HK-2 (cell line): ENCODE data around the gene MGLL.

Experiments used
- DNase-seq: peaks from one replicate; pipeline ENCODE4 v3.0.0-alpha.2; 2018; ENCODE audit not compliant: unreplicated experiment

Gene MGLL

GRCh38 chr3:127723011-127723567 is 99.2 kb downstream of the MGLL start:
- DNase-seq = no peak

GRCh38 chr3:127722091-127722784 is 100.1 kb downstream of the MGLL start:
- no peak for DNase-seq

DNA sequence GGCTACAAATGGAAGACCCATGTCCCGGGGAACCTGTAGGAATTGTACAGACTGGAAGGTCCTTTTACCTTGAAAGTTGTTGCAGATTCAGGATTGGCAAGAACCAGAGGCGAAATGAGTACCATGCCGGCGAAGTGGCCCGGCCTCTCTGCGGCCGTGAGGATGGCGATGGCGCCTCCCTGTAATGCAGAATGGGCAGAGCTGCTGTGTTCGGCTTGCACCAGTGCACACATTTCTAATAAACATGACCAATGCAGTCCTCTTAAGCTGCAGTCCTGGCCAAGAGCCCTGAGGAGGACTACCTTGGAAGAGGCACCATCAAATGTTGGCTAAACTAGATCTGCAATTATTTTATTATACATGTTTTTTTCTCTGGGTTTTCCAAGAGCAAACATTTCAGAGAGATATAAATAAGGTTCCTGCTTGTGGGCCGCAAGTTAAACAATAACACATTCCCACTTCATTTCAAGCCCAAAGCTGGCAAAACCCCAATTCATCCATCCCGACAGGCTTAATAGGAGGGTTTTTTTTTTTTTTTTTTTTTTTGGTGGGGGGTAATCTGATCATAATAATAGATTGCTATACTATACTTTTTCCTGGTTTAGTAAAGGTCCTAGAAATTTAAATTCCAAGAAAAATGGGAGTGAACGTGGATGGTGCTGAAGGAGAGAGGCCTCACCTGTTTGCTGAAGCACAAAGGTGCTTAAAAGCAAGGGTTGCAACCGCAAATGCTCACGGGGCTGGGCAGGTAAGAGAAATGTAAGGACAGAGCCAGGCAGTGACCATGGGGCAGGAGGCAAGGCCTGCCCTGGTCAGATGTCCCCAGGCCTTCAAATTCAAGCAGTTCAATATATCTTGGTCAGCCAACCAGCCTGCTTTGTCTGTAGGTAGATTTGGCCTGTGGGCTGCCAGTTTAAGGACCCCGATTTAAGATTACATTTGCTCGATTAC is 101.1 kb downstream of the MGLL start:
- DNase-seq = no peak

DNA sequence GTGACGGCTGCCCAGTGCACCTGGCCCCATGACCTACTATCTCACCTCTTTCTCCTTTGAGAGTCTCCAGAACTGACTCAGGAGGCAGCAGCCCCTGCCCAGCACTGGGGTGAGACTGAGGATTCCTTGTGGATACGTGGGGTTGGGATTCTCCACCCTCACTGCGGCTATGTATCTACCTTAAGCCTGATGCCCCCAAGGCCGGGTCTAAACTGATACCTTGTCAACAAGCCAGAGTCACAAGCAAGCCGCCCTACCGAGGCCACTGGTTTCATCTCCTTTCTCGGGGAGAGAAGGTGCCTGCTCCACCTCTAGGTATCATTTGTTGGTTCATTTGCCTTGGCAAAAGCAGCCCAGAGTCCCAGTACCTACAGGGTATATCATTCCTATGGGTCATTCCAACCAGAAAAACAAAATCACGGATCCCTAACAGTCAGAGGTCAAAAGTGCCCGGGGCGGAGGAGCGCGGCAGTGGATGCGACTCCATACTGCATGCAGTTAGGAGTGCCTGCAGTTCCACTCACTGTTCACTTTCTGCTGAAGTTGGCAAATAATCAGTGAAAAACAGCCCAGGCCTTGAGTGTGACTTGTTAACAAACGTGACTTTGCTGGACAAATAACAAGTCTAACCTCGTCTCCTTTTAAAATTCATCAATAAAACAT is 102.0 kb downstream of the MGLL start:
- DNase-seq = no peak

DNA sequence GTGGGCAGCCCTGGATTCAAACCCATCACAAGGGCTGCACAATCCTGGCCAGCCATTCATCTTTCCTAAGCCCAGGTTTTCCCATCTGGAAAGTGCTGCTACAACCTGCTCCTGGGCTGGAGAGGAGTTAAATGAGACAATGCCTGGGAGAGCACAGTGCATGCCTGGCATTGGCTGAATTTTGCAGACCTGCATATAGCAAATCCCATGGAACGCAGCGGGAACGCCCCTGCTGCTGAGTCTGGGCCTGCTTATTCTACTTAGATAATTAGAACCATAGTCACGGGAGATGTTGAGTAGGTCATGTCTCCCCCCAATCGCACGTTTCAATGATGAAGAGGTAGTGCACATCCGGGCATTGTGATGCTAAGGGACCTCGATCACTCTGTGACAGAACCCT is 102.9 kb downstream of the MGLL start:
- DNase-seq = no peak

GRCh38 chr3:127718916-127719290 is 103.4 kb downstream of the MGLL start:
- no peak for DNase-seq

GRCh38 chr3:127718245-127718915 is 103.9 kb downstream of the MGLL start:
- DNase-seq = no peak

DNA sequence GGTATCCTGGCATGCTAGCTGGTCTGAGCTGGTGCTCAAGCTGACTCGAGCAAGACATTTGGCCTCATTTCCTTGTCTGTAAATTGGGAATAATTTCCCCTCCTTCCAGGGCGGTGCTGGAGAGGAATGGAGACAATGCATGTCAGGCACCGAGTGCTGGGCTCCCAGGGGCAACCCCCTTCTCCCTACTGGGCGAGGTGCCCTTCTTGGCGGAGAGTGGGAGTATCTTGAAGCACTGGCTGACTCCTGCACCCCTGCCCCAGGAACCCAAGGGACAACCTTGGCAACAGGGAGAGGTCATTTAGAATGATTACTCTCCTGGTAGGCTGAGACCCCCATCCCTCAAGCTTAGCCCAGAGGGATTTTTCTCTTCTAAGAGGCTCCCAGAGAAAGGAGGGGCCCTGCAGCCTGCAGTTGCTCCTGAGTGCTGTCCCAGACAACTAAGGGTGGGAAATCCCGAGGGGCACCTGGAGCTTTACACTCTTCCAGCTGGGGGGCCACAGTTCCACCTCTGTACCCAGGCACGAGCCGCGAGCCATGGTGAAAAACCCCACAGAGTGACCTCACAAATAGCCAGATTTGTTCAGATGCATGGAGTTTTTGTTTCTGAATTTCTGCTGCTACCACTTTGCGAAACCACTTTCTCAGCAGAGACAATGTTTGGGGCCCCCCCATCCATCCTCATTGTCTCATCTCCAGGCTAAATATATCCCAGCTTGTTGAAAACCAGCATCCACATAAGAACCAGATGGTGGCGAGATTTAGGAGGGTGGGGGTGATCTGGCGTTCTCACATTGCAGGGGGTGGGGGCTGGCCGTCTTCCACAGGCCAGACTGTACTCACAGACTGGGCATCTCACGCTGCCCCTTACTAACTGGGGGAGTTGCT is 104.7 kb downstream of the MGLL start:
- DNase-seq = no peak

GRCh38 chr3:127716384-127716783 is 105.9 kb downstream of the MGLL start:
- no peak for DNase-seq

- no peak for DNase-seq
Observed at GRCh38 chr3:127715532-127715931, 106.8 kb downstream of the MGLL start.

DNA sequence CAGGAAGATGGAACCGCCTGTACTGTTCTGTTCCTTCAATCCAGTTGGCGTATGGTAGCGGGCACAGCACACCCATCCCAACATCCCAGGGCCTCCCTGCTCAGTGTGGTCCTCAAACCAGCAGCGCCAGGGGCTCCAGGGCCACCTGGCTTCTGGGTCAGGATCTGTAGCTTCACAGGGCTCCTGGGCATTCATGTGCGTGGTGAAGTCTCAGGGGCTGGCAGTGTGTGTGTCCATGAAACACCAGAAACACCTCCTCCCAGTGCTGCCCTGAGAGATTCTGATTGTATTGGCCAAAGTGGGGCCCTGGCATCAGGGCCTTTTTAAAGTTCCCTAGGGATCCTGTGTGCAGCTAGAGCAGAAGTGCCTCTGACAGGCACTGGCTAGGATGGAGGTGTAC is 107.4 kb downstream of the MGLL start:
- no peak for DNase-seq

- no peak for DNase-seq
Observed at GRCh38 chr3:127714125-127714571, 108.2 kb downstream of the MGLL start.

- no peak for DNase-seq
Observed at GRCh38 chr3:127712881-127713771, 109.2 kb downstream of the MGLL start.

- no peak for DNase-seq
Observed at GRCh38 chr3:127712461-127712860, 109.9 kb downstream of the MGLL start.

DNA sequence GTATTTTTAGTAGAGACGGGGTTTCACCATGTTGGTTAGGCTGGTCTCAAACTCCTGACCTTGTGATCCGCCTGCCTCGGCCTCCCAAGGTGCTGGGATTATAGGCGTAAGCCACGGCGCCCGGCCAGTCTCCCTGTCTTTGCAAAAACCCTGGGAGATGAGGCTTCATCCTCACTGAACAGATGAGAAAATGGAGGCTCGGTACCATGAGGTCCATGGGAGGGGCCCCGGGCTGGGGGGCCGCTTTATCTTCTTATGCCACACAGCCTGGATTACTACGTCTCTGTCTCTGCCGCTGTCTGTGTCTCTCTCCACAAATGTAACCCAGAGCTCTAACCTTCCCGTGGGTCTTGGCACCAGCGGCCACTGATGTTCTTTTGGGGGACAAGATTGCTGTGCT is 110.4 kb downstream of the MGLL start:
- no peak for DNase-seq

- DNase-seq = no peak
Observed at GRCh38 chr3:127711021-127711695, 111.2 kb downstream of the MGLL start.

GRCh38 chr3:127710155-127710941 is 112.0 kb downstream of the MGLL start:
- DNase-seq = no peak
